ENCODE measurements around the gene SASH1. TPM values are rescaled to one million over a fixed set of nuclear protein-coding genes. Genes with fewer than 3 reads are reported as not detected.

The SASH1 gene
- total RNA-seq, 6 donors from 2014 or later, result 59.3 to 131 (median 79.2) TPM

GRCh38 chr6:148472171-148473105 is 129.8 kb downstream of the SASH1 start:
- Histone ChIP-seq H3K27ac (peak overlapping the region in 2 of 4 donors; percentile 51 to 60), H3K36me3 (peaks cover 4 to 64% (median 16%) of the 10 kb centered on the region in 4 donors), H3K4me1 (peaks cover 0 to 9% (median 4%) of the 10 kb centered on the region in 4 donors), H3K27me3 (no peaks in the 10 kb centered on the region), H3K9me3 (no peaks in the 10 kb centered on the region), H3K4me3 (no peak overlapping the region)
- ATAC-seq (ENCODE audit: low FRiP score in 2 of 2) (no peak), DNase-seq (no peak)
- WGBS, 2 donors, result 73 to 78% methylated on average over 12 of the region's 12 CpGs
- TF ChIP-seq POLR2AphosphoS5 (IDR thresholded peaks at IDR 0.05) (no peak), POLR2A (IDR thresholded peaks at IDR 0.05) (no peak), EP300 (IDR thresholded peaks at IDR 0.05) (no peak), CTCF (IDR thresholded peaks at IDR 0.05) (no peak)

GRCh38 chr6:148479497-148479896 is 136.9 kb downstream of the SASH1 start:
- no peak for TF ChIP-seq POLR2AphosphoS5 (IDR thresholded peaks at IDR 0.05)
- TF ChIP-seq CTCF (IDR thresholded peaks at IDR 0.05), result no peak
- no peak for TF ChIP-seq POLR2A (IDR thresholded peaks at IDR 0.05)
- TF ChIP-seq EP300 (IDR thresholded peaks at IDR 0.05), result no peak
- 80 to 81% methylated on average over 5 of the region's 5 CpGs for WGBS, 2 donors
- ATAC-seq (ENCODE audit: low FRiP score in 2 of 2) (no peak), DNase-seq (peak in 1 of 2 donors; percentile 65)
- Histone ChIP-seq H3K27me3 (no peaks in the 10 kb centered on the region), H3K4me3 (no peak overlapping the region), H3K4me1 (no peaks in the 10 kb centered on the region), H3K9me3 (no peaks in the 10 kb centered on the region), H3K36me3 (peaks cover 4 to 64% (median 6%) of the 10 kb centered on the region in 4 donors), H3K27ac (peak overlapping the region in 1 of 4 donors; percentile 42)

GRCh38 chr6:148487461-148487860 is 144.8 kb downstream of the SASH1 start:
- peak in 1 of 2 donors; percentile 28 for DNase-seq
- H3K9me3 ChIP-seq, result no peaks in the 10 kb centered on the region
- H3K4me3 ChIP-seq, result no peak overlapping the region
- H3K4me1 ChIP-seq, result no peaks in the 10 kb centered on the region
- H3K27ac ChIP-seq, result no peak overlapping the region
- ATAC-seq (ENCODE audit: low FRiP score in 2 of 2), result no peak
- no peaks in the 10 kb centered on the region for H3K27me3 ChIP-seq
- WGBS, 2 donors, result 88 to 93% methylated on average over 10 of the region's 10 CpGs
- H3K36me3 ChIP-seq, result peaks cover 0 to 35% (median 11%) of the 10 kb centered on the region in 4 donors
- TF ChIP-seq POLR2AphosphoS5 (IDR thresholded peaks at IDR 0.05) (no peak), POLR2A (IDR thresholded peaks at IDR 0.05) (no peak), CTCF (IDR thresholded peaks at IDR 0.05) (no peak)

- Histone ChIP-seq H3K36me3 (peaks cover 0 to 21% (median 11%) of the 10 kb centered on the region in 4 donors), H3K9me3 (no peaks in the 10 kb centered on the region), H3K4me1 (no peaks in the 10 kb centered on the region), H3K4me3 (no peak overlapping the region), H3K27ac (no peak overlapping the region), H3K27me3 (no peaks in the 10 kb centered on the region)
- peak in 1 of 2 donors; percentile 61 for ATAC-seq (ENCODE audit: low FRiP score in 2 of 2)
- TF ChIP-seq POLR2AphosphoS5 (IDR thresholded peaks at IDR 0.05) (no peak), EP300 (IDR thresholded peaks at IDR 0.05) (no peak), POLR2A (IDR thresholded peaks at IDR 0.05) (no peak), CTCF (IDR thresholded peaks at IDR 0.05) (no peak)
- no peak for DNase-seq
- 70 to 87% methylated on average over 6 of the region's 6 CpGs for WGBS, 2 donors
These were observed 149.1 kb downstream of the SASH1 start for GRCh38 chr6:148491638-148492251.
